Measurements from ENCODE around the gene SLC38A8.

Gene SLC38A8

DNA sequence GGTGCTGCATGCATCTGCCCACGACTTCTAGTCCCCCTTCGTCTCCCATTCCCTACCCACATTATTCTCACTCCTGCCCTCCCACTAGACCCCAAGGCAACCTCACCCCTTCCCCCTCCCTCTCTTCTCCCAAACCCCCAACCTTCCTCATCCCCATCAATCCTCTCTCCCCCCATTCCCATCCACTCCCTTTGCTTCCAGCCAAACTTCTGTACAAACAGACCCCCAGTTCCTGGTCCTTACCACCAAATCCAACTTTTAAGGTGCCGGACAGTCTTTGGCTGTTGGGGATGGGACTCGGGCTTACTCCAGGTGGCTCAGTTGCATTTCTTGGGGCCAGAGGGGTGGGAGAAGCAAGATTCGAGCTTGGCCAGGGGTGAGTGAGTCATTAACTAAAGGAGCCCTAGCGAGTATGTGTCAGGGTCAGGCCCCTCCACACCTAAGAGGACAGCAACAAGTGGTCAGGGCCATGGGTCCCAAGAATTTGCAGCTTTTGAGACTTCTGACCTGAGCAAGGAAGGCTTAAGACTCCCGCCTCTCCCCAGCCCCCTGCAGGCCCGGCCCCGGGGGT lies at the start of gene SLC38A8:
SLC38A8 (minus strand) TSS at position 488 of the 571 bp plus-strand sequence. CDS start 638 bp downstream, outside the sequence.
- H3K4me3 ChIP-seq (ENCODE audit: control insufficient read depth, low read depth, low read length): no peak within 1 kb of the TSS
- TF ChIP-seq, protein P1, sequence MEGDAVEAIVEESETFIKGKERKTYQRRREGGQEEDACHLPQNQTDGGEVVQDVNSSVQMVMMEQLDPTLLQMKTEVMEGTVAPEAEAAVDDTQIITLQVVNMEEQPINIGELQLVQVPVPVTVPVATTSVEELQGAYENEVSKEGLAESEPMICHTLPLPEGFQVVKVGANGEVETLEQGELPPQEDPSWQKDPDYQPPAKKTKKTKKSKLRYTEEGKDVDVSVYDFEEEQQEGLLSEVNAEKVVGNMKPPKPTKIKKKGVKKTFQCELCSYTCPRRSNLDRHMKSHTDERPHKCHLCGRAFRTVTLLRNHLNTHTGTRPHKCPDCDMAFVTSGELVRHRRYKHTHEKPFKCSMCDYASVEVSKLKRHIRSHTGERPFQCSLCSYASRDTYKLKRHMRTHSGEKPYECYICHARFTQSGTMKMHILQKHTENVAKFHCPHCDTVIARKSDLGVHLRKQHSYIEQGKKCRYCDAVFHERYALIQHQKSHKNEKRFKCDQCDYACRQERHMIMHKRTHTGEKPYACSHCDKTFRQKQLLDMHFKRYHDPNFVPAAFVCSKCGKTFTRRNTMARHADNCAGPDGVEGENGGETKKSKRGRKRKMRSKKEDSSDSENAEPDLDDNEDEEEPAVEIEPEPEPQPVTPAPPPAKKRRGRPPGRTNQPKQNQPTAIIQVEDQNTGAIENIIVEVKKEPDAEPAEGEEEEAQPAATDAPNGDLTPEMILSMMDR (IDR thresholded peaks at IDR 0.05; ENCODE audit: control insufficient read depth, insufficient read depth, low read depth, low read length, missing control alignments): no peak
- DNase-seq (ENCODE audit: low read depth): no peak

DNA sequence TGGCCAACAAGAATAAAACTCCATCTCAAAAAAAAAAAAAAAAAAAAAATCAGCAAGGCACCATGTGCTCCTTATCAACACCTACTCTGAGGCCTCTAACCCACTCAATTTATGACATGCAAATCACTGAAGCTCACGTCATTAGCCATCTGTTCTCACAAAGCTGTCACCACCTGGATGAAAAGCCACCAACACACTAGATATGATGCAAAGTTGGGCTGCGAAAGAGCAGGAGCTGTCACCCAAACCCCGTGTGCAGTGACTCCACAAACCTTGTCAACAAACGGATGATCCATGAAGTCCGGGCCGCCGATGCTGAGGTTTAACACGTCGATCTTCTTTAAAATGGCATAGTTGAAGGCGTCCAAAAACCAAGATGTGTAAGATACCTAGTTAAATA lies 48.9 kb upstream of the SLC38A8 start:
- no peak for DNase-seq (ENCODE audit: low read depth)
- H3K4me3 ChIP-seq (ENCODE audit: control insufficient read depth, low read depth, low read length): no peak overlapping the region
- TF ChIP-seq, protein P1 (IDR thresholded peaks at IDR 0.05; ENCODE audit: control insufficient read depth, insufficient read depth, low read depth, low read length, missing control alignments): no peak

DNA sequence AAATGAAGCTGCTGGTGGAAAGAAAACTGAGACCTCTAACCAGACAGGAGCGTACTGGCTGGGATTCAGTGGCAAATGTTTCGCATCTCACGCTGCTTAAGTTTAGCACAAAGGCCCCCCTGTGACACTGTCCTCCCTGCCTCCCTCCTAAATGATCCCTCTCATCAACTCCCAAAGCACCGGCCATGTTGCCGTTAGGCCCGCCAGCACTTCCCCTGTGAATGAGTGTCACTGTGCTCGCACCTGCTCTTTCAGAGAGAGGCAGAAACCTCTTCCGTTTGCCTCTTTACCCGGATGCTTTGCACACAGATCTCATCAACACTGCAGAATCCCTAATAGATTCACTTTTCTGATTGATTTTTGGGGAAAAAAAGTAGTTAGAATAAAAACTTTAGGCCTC lies 47.6 kb upstream of the SLC38A8 start:
- no peak overlapping the region for H3K4me3 ChIP-seq (ENCODE audit: control insufficient read depth, low read depth, low read length)
- no peak for DNase-seq (ENCODE audit: low read depth)
- TF ChIP-seq, protein P1 (IDR thresholded peaks at IDR 0.05; ENCODE audit: control insufficient read depth, insufficient read depth, low read depth, low read length, missing control alignments): no peak

DNA sequence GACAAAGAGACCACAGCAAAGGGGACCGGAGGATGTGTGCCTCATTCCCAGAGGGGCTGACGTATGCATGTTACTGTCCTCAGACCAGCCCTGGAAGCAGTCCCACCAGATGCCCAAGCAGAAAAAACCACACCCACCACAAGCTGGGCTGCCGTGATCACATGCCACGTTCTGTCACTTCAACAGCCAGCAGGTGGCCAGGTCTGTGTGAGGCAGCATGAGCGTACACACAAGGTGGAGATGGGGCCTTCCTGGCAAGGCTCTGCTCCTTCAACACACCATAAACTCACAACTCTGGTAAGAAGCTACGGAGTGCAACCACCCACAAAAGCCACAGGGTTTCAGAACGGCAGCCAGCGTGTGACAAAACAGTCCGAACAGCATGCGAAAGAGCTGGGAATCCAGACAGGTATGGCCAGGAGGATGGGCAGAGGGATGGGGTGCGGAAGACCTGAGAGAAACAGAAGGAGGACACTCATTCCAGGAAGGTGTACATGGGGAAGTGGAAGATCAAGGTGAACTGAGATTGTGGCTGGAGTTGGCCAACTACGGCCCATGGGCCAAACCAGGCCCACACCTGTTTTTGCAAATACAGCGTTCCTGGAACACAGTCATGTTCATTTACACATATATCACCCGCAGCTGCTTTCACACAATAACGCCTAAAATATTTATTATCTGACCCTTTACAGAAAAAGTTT lies 46.2 kb upstream of the SLC38A8 start:
- H3K4me3 ChIP-seq (ENCODE audit: control insufficient read depth, low read depth, low read length): no peak overlapping the region
- TF ChIP-seq, protein P1 (IDR thresholded peaks at IDR 0.05; ENCODE audit: control insufficient read depth, insufficient read depth, low read depth, low read length, missing control alignments): no peak
- DNase-seq (ENCODE audit: low read depth): no peak

DNA sequence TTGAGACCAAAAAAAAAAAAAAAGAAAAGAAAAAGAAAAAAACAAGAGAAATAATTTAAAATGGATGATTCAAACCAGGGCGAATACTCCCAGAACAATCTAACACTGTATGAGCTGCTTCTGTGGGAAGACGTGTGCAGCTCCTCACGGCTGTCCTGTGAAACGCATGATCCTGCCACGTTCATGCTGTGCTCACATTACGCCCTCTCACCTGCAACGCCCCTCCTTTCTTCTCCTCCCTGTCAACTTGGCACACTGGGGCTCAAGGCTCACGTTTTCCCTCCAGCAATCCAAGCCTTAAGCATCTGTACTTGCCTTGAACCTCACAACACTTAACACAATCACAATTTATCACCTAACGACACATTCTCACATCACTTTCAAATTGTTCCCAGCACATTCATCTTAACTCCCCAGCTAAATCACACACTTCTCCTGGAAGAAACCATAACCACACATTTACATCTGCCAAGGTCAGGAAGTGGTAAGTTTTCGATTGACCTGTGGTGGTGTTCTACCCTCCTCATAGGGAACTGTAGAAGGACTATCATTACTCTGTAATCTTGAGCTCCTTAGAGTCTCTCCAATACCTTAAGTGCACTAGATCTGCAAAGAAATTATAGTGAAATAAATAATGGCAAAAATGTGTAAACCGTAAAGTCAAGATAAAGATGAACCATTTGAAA lies 45.0 kb upstream of the SLC38A8 start:
- DNase-seq (ENCODE audit: low read depth): no peak
- TF ChIP-seq, protein P1 (IDR thresholded peaks at IDR 0.05; ENCODE audit: control insufficient read depth, insufficient read depth, low read depth, low read length, missing control alignments): no peak
- no peak overlapping the region for H3K4me3 ChIP-seq (ENCODE audit: control insufficient read depth, low read depth, low read length)

DNA sequence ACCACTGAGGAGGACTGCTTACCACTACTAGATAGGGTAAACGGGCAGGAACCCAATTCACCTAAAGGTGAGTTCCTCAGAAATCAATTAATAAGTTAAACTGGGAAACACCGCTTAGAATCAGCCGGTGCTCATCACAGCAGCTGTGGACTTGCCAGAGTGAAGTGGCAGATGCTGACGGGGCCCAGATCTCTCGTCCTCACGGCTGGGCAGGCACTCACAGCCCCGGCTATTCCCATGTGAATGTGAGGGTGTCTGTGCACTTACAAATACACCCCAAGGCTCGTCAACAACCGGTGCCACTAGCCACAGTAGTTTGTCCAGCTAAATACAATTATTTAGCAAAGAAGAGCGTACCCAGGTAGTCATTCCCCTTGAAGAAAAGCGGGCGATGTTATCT lies 44.4 kb upstream of the SLC38A8 start:
- TF ChIP-seq, protein P1 (IDR thresholded peaks at IDR 0.05; ENCODE audit: control insufficient read depth, insufficient read depth, low read depth, low read length, missing control alignments): no peak
- no peak for DNase-seq (ENCODE audit: low read depth)
- no peak overlapping the region for H3K4me3 ChIP-seq (ENCODE audit: control insufficient read depth, low read depth, low read length)
